ENCODE results near the gene FBXW2.

The FBXW2 gene

DNA sequence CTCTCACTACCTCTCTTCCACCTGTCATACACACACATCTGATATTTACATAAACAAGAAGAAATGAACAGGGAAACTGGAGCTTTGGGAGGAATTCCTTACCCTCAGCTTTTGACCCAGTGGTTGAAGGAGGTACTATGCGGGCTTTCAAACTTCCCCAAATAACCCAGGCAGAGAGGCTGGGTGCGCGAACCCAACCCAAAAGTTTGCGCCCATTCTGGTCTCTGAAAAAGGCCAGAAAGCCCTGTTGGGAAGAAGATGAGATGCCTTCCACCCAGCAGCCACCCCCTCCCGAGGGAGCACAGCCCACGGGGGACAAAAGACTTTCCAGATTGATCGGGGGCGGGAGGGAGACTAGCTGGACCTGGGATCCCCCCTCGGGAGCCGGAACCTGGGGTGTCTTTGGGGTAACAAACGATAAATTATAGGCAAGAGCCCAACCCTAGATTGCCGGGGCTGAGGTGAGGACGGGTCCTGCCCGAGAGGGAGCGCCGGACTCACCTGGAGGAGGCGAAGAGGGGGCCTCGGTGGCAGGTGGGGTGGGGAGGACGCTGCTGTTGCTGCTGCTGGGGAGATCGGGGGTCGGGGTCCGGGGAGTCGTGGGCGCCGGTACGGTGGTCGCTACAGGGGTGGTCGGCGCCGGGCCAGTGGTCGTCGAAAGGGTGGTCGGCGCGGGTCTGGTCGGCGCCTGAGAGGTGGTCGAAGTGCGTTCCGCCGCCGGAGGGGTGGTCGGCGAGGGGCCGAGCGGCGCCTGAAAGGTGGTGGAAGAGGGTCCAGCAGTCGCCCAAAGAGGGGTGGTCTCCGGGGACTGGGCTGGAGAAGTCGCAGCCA is 79.7 kb downstream of the FBXW2 start:
- DNase-seq = peak; percentile 71

DNA sequence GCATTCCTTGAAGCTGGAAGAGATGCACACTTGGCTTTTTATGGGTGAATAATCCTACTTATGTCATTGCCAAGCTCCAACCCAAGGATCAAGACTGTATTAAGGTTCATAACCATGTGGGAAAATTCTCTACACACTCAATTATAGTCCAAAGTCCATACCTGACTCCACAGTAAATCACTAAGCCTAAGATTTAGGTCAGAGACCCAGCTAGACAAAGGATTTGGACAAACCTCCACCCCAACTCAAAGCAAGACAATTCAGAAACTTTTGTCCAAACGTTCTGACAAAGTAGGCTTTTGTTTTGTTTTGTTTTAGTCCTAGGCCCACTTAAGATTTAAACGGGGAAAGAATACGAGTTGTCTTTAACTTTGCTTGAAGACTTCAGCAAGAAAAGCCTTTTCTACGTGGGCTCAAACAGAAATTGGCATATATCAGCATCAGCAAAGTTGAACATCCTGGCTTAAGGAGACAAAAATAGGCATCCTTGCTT is 80.6 kb downstream of the FBXW2 start:
- DNase-seq = no peak

- DNase-seq = no peak
These were observed 81.2 kb downstream of the FBXW2 start for GRCh38 chr9:120711841-120712538.

GRCh38 chr9:120711354-120711753 is 81.9 kb downstream of the FBXW2 start:
- DNase-seq = no peak

DNA sequence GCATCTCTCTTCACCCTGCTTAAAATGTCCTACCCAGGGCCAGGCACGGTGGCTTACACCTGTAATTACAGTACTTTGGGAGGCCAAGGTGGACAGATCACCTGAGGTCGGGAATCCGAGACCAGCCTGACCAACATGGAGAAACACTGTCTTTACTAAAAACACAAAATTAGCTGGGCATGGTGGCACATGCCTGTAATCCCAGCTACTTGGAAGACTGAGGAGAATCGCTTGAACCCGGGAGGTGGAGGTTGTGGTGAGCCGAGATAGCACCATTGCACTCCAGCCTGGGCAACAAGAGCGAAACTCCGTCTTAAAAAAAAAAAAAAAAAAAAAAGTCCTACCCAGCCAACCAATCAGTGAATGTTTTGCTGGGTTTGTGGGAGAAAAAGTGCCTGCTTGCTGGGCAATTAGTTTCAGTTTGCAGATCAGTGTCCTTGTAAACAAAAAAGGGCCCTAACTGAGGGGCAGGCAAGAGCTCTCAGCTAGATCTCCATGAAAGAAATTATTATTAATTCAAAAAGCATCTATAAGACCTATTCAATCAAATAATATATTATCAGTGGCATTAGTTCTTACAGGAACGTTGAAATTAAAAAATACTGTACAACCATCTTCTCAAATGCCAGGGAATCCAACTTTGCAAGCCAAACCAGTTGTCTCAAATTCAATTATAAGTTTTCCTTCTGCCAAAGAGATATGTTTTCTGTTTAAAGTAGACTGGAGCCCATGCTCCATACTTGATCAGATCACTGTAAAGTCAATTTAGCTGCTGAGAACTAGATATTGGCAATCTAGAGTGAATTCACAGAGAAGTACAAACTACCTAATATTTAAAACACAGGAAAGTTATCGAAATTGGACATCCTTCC is 82.9 kb downstream of the FBXW2 start:
- DNase-seq = no peak

DNA sequence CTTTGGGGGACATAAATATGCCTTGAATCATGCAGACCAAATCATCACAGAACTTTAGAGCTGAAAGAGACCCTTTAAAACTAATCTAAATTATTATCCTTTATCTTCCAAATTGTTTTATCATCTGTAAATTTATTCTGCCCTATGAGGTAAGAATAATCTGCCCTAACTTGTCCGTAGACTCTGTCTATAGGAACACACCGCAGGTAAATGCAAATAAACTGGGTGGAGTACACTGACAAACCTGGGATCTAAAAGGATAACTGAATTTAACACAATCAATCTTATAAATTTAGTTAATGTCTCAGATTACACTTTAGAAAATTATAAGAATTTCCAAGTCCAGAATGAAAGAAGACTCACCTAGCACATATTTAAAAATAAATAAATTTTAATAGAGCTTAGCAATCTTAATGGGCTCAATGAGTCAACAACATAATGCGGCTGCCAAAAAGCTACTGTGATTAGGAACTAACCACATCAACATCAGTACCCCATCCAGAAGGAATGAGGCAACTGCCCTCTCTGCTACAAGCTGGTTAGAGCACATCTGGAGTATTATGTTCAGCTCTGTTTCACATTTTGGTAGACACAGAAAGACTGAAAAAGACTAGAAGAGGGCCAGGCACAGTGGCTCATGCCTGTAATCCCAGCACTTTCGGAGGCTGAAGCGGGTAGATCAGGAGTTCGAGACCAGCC is 84.5 kb downstream of the FBXW2 start:
- no peak for DNase-seq

DNA sequence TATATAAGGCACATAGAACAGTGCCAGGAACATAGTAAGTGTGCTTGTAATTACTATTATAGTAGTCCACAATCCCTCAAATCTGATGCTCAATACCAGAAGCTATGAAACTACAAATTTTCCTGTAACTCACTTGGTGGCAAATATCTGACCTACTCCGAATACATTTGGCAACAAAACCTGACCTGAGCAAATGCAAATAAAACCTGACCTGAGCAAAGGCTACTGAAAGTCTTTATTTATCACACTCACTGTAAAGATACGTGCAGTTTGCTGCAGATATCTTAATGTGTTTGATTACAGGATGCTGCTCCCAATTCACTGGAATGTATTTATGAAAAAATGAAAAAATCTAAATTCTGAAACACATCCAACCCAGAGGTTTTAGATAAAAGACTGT is 86.0 kb downstream of the FBXW2 start:
- DNase-seq = no peak
